Naive thymus-derived CD8-positive, alpha-beta T cell (primary cell): ENCODE data around the gene ERBB4. TPM values are rescaled to one million over a fixed set of nuclear protein-coding genes. Genes with fewer than 3 reads are reported as not detected.

Experiments used
- ATAC-seq, 2 donors: fragments of 150-1000 bp; cut with Tn5 transposase in 1 of 2; sonication (Bioruptor Pico), chemical (Tn5 transposase) in 1 of 2; 1 replicate in 1 of 2; 2 replicates in 1 of 2; pipeline ENCODE4 v1.10.0; 2021; ENCODE audit warnings: mild to moderate bottlenecking in 2 of 2, moderate library complexity in 2 of 2
- POLR2A ChIA-PET: fragments of 350-600 bp; sonication (Branson Sonifier 250); formaldehyde crosslinking; loops from one replicate; lab custom pipeline; 2021; ENCODE audit warnings: antibody characterized with exemption; lab: Charles Lee
- DNase-seq, 10 donors: peaks; one replicate each; pipeline versions ENCODE4 v3.0.0 to v3.0.0-alpha.2; 2020 to 2022
- H3K27ac Mint-ChIP-seq, 10 donors: one replicate each; pipeline ENCODE4 v1.8.0; 2020 to 2022; ENCODE audit warnings: mild to moderate bottlenecking in 10 of 10, mixed read lengths in 10 of 10, moderate library complexity in 4 of 10, inconsistent platforms in 1 of 10
- H3K27me3 Mint-ChIP-seq, 5 donors: one replicate each; pipeline ENCODE4 v1.8.0; 2021 to 2022; ENCODE audit warnings: mixed read lengths in 5 of 5
- H3K36me3 Mint-ChIP-seq, 3 donors: one replicate each; pipeline ENCODE4 v1.8.0; 2020 to 2022; ENCODE audit warnings: mixed read lengths in 3 of 3, mild to moderate bottlenecking in 2 of 3, inconsistent platforms in 1 of 3
- H3K4me1 Mint-ChIP-seq, 4 donors: one replicate each; pipeline ENCODE4 v1.8.0; 2021 to 2022; ENCODE audit warnings: mixed read lengths in 4 of 4
- H3K4me3 Mint-ChIP-seq, 10 donors: one replicate each; pipeline ENCODE4 v1.8.0; 2020 to 2022; ENCODE audit warnings: mild to moderate bottlenecking in 10 of 10, mixed read lengths in 10 of 10, moderate library complexity in 6 of 10, inconsistent platforms in 1 of 10
- H3K9me3 Mint-ChIP-seq, 9 donors: one replicate each; pipeline ENCODE4 v1.8.0; 2020 to 2022; ENCODE audit warnings: mixed read lengths in 9 of 9, mild to moderate bottlenecking in 3 of 9, inconsistent platforms in 1 of 9, moderate library complexity in 1 of 9
- polyA plus RNA-seq, 3 donors: library from polyadenylated mRNA; unstranded; fragments of 300-500 nt; fragmentation: Illumina TruSeq; gene quantifications; one replicate each; pipeline ENCODE4 v1.2.3, GENCODE V29; 2021
- total RNA-seq, 8 experiments: library from RNA in 2 of 8; stranded (reverse) in 2 of 8; gene quantifications; one replicate each; pipeline ENCODE4 v1.2.3 and lab custom pipeline; 2021 to 2026

Gene ERBB4
- total and polyA plus RNA-seq, 5 experiments from 2014 or later: not detected

DNA sequence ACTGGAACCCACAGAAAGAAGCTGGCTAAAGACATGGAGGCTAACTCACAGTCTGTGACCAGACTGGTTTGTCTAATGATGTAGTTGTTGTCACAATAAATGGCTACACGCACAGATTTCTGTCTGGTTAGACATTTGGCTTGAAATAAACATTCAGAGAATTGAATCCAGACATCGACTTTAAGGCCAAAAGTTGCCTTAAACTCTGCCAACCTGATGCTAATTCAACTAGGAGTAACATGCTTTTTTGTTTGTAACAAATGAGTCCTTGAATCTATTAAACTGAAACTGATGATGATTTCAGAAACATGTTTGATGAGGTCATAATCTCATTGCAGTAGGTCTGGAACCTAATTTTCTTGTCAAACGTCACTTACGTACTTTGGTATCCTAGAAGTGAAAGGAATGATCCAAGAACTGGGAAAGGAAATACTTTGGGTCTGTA, 123.8 kb downstream of the ERBB4 start:
- Mint-ChIP-seq H3K36me3 (no peaks in the 10 kb centered on the region), H3K27ac (no peak overlapping the region), H3K4me1 (no peaks in the 10 kb centered on the region), H3K4me3 (no peak overlapping the region), H3K9me3 (peaks cover 0 to 8% (median 0%) of the 10 kb centered on the region in 9 donors), H3K27me3 (no peaks in the 10 kb centered on the region)
- DNase-seq (no peak), ATAC-seq (no peak)
- POLR2A ChIA-PET: no interaction called here

DNA sequence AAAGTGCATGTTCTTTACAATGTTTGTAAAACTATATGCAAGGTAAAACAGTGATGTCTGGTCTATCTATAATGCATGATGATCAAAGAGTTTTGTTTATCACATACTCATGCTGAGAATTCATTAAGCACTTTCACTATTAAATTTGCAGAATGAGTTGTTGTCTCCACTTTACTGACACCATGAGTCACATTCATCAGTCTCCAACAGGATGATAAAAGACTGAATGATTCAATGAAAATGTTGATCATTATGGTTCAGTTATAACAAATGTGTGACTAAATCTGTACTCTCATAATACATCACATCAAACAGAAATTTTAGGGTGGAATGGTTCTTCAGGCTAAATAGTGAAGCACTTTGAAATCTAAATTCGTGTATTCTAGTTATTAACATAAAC, 129.0 kb downstream of the ERBB4 start:
- no peak overlapping the region for H3K4me3 Mint-ChIP-seq
- no peaks in the 10 kb centered on the region for H3K4me1 Mint-ChIP-seq
- H3K27me3 Mint-ChIP-seq: no peaks in the 10 kb centered on the region
- DNase-seq (no peak), ATAC-seq (no peak)
- no peak overlapping the region for H3K27ac Mint-ChIP-seq
- POLR2A ChIA-PET: no interaction called here
- no peaks in the 10 kb centered on the region for H3K36me3 Mint-ChIP-seq
- H3K9me3 Mint-ChIP-seq: peaks cover 0 to 11% (median 6%) of the 10 kb centered on the region in 9 donors

DNA sequence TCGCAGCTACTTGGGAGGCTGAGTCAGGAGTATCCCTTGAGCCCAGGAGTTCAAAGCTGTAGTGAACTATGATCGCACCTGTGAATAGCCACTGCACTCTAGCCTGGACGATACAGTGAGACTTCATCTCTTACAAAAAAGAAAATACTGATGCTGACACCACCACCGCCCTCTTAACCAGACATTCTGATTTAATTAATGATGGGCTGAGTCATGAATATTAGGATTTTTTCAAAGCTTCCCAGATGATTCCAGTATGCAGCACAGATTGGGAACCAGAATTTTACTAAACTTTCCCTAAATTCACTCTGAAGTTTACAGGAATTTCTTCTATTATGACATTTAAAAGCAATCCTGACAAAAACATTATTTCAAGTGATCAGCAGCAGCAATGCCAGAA, 130.1 kb downstream of the ERBB4 start:
- Mint-ChIP-seq H3K27ac (no peak overlapping the region), H3K4me1 (no peaks in the 10 kb centered on the region), H3K27me3 (no peaks in the 10 kb centered on the region), H3K9me3 (peaks cover 0 to 11% (median 6%) of the 10 kb centered on the region in 9 donors), H3K4me3 (no peak overlapping the region), H3K36me3 (no peaks in the 10 kb centered on the region)
- DNase-seq (no peak), ATAC-seq (no peak)
- POLR2A ChIA-PET: no interaction called here

DNA sequence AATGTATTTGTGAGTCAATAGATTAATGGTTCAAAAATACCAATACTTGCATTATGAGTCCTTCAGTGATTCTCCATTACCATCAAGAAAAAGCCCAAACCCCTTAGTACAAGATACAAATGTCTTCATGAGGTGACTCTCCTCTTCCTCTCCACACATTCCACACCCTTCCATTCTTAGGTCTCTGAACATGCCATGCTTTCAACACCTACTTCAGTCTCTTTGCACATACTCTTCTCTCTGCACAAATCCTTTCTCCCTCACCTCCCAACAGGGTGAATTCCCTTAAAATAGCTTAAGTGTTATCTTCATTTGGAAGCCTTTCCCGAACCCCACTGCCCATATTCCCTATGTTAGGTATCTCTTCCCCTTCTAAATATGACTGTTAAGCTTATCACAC, 131.9 kb downstream of the ERBB4 start:
- ATAC-seq (no peak), DNase-seq (no peak)
- POLR2A ChIA-PET: no interaction called here
- no peaks in the 10 kb centered on the region for H3K4me1 Mint-ChIP-seq
- peak overlapping the region in 1 of 10 donors; percentile 12 for H3K4me3 Mint-ChIP-seq
- H3K27ac Mint-ChIP-seq: no peak overlapping the region
- no peaks in the 10 kb centered on the region for H3K27me3 Mint-ChIP-seq
- H3K9me3 Mint-ChIP-seq: peaks cover 0 to 9% (median 6%) of the 10 kb centered on the region in 9 donors
- H3K36me3 Mint-ChIP-seq: no peaks in the 10 kb centered on the region

DNA sequence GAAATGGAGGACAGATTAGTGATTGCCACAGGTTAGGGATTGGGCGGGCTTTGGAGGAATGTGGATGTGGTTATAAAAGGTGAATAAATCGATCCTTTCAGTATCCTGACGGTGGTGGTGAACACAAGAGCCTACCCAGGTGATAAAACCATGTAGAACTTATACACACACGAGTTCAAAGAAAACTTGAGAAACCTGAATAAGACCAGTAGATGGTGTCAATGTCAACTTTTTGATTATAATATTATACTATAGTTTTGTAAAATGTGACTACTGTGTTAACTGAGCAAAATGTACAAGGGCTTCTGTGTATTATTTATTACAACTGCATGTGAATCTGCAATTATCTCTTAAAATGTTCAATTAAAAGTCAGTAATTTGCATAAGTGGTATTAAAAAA, 136.3 kb downstream of the ERBB4 start:
- DNase-seq: no peak
- POLR2A ChIA-PET: no interaction called here
- H3K27ac Mint-ChIP-seq: no peak overlapping the region
- no peak for ATAC-seq
- H3K36me3 Mint-ChIP-seq: no peaks in the 10 kb centered on the region
- peaks cover 0 to 9% (median 4%) of the 10 kb centered on the region in 9 donors for H3K9me3 Mint-ChIP-seq
- no peaks in the 10 kb centered on the region for H3K27me3 Mint-ChIP-seq
- H3K4me3 Mint-ChIP-seq: no peak overlapping the region
- no peaks in the 10 kb centered on the region for H3K4me1 Mint-ChIP-seq

DNA sequence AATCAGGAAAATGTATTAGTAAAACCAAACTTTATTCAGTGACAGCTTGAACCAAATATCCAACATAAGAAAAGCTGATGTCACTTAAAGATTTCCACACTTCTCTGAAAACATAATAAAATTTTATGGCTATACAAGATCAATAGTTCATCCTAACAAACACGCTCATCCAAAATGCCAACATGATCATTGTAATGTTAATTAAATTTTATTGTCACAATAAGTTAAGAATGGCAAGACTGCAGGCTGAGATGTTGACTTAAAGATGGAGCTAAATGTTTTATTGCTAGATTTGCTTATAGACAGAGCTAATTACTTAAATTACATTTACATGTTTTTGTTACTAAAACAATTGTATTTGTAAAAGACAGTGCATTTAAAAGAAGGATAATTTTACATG, 140.3 kb downstream of the ERBB4 start:
- Mint-ChIP-seq H3K27ac (no peak overlapping the region), H3K27me3 (no peaks in the 10 kb centered on the region), H3K4me1 (no peaks in the 10 kb centered on the region), H3K4me3 (no peak overlapping the region), H3K36me3 (no peaks in the 10 kb centered on the region), H3K9me3 (peaks cover 0 to 3% (median 0%) of the 10 kb centered on the region in 9 donors)
- DNase-seq: no peak
- POLR2A ChIA-PET: no interaction called here
- ATAC-seq: no peak

DNA sequence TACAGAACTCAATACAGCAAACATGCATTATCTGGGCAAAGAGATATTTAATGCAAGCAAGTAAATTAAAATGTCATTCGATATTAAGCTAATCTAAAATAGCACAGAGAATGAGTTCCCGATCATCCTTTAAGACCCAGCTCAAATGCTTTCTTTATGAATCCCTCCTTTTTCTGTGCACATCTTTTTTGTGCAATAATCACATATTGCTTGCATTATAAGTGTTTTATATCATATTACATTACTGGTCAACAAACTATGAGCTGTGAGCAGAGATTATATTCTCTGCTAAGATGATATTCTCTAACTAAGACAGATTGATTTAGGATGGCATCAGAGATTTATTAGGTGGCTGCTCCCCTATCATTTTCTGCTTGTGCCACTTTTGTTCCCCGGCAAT, 146.1 kb downstream of the ERBB4 start:
- POLR2A ChIA-PET: no interaction called here
- DNase-seq (no peak), ATAC-seq (no peak)
- no peaks in the 10 kb centered on the region for H3K36me3 Mint-ChIP-seq
- H3K4me1 Mint-ChIP-seq: no peaks in the 10 kb centered on the region
- H3K27ac Mint-ChIP-seq: no peak overlapping the region
- H3K27me3 Mint-ChIP-seq: no peaks in the 10 kb centered on the region
- peaks cover 0 to 6% (median 0%) of the 10 kb centered on the region in 9 donors for H3K9me3 Mint-ChIP-seq
- no peak overlapping the region for H3K4me3 Mint-ChIP-seq

DNA sequence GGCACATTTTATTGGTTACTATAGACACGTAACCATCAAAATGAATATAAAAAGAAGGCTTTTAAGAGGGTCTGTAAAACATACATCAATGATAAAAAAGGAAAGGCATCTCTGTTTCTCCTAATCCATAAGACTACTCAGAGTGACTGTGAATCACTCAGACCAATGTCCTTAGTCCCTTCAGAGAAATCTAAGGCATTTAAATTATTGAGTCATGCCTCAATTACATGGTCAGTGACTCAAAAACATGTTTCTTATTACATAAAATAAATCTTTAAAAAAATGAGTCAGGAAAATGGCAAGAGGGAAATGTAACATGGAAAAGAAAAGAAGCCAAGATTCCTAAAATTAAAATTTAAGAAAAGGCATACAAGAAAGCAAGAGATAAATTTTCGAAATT, 146.6 kb downstream of the ERBB4 start:
- no peaks in the 10 kb centered on the region for H3K4me1 Mint-ChIP-seq
- H3K27me3 Mint-ChIP-seq: no peaks in the 10 kb centered on the region
- ATAC-seq (no peak), DNase-seq (no peak)
- H3K36me3 Mint-ChIP-seq: no peaks in the 10 kb centered on the region
- no peak overlapping the region for H3K27ac Mint-ChIP-seq
- no peak overlapping the region for H3K4me3 Mint-ChIP-seq
- POLR2A ChIA-PET: no interaction called here
- peaks cover 0 to 6% (median 0%) of the 10 kb centered on the region in 9 donors for H3K9me3 Mint-ChIP-seq

DNA sequence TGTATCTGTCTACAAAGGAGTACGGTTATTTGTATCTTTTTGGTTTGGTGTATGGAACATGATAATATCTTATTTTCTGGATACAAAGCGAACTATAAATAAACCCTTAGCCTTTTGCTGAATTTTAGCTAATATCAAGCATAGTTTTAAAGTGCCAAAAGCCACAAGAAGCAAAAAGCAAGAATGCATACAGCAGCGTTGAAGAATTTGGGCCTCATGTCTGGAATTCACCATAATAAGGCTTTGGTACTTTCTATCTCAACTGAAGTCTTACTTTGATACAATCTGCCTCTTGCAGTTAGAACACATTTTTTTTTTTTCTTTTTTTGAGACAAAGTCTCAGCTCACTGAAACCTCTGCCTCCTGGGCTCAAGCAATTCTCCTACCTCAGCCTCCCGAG, 151.5 kb downstream of the ERBB4 start:
- Mint-ChIP-seq H3K27me3 (no peaks in the 10 kb centered on the region), H3K4me1 (no peaks in the 10 kb centered on the region), H3K27ac (no peak overlapping the region), H3K36me3 (no peaks in the 10 kb centered on the region), H3K9me3 (peaks cover 0 to 10% (median 0%) of the 10 kb centered on the region in 9 donors), H3K4me3 (no peak overlapping the region)
- ATAC-seq: no peak
- no peak for DNase-seq
- POLR2A ChIA-PET: interaction anchor here (0.7 kb wide), 1 partner anchor 39 kb away, joined by 4 read pairs; no protein-coding TSS in a partner anchor

DNA sequence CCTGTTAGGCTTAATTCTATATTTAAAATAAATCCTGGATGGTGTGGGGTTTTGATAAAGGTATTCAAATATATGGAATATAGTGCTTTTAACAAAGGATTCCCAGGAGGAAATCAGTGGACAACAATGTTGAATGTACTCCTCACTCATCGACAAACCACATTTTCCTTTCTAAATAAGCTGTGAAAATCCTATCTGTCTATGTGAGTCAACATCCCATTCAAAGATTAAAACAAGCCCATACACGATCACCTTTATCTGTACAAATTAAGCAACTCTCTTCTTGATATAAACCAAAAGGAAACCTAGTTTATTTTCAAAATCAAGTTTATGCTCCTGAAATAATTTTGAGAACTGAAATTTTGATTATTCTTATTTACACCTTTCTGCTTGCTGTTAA, 153.4 kb downstream of the ERBB4 start:
- DNase-seq (no peak), ATAC-seq (no peak)
- POLR2A ChIA-PET: no interaction called here
- Mint-ChIP-seq H3K27ac (no peak overlapping the region), H3K27me3 (no peaks in the 10 kb centered on the region), H3K36me3 (no peaks in the 10 kb centered on the region), H3K4me3 (no peak overlapping the region), H3K9me3 (peaks cover 0 to 10% (median 0%) of the 10 kb centered on the region in 9 donors), H3K4me1 (no peaks in the 10 kb centered on the region)

DNA sequence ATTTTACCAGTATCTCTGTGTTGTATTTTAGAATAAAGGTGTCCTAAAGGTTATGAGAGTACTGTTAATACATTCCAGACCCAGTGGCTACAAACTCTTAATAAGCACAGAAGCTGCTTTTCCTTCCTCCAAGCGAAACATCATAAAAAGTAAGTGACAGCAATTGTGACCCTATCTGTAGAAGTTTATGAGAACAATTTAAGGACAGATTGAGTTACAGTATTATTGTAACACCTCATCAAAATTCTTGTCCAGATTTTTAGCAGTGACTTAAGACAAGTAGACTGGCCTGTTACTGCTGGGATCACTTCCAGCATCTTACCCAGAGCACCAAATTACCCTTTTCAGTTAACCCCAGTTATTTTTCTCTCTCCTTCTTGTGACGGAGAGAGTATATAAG, 154.6 kb downstream of the ERBB4 start:
- ATAC-seq: no peak
- Mint-ChIP-seq H3K27ac (no peak overlapping the region), H3K36me3 (no peaks in the 10 kb centered on the region), H3K27me3 (no peaks in the 10 kb centered on the region), H3K4me1 (no peaks in the 10 kb centered on the region), H3K9me3 (peaks cover 0 to 10% (median 0%) of the 10 kb centered on the region in 9 donors), H3K4me3 (no peak overlapping the region)
- POLR2A ChIA-PET: no interaction called here
- DNase-seq: no peak

DNA sequence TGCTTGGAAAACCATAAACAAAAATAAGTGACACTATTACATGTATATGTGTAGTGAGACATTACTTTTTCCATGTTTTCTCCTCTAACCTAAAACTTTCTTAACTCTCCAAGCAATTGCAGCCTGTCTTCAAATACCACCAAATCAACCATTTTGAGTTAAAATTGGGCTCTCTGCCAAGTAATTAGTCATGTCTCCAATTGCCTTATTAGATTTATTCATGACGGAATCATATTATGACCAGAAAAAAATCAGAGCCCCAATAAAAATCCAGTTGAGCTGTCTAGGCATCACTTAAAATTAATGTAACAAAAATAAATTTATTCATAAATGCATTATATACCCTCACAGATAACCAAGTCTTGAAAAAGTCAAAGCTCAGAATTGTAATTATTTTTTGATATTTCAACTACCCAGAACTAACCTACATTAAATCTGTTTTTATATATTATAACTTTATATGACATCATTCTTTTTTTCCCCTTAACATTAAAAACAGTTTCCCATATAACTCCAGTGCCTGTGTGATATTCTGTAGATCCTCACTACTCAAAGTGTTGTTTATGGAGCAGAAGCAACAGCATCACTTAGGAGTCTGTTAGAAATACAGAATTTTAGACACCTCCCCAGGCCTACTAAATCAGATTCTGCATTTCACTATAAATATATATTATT, 157.0 kb downstream of the ERBB4 start:
- DNase-seq: no peak
- ATAC-seq: no peak
- Mint-ChIP-seq H3K9me3 (peaks cover 0 to 5% (median 0%) of the 10 kb centered on the region in 9 donors), H3K36me3 (no peaks in the 10 kb centered on the region), H3K4me3 (no peak overlapping the region), H3K4me1 (no peaks in the 10 kb centered on the region), H3K27me3 (no peaks in the 10 kb centered on the region), H3K27ac (no peak overlapping the region)
- POLR2A ChIA-PET: no interaction called here

DNA sequence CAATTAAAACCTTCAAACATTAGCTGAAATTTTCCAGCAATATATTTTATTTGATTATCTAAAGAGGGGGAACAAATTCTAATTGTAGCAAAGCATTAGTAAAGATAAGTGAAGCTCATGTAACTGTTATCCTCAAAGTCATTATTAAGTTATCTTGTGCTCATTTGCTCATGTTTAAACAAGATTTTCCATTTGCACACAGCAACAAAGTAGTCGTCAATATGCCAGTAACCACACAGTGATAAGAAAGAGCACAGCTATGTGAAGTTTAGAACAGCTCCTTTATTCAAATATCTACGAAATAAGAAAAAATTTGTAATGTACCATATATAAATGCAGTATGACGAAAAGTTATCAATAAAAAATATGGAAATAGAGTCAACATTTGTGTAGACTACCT, 159.5 kb downstream of the ERBB4 start:
- no peaks in the 10 kb centered on the region for H3K27me3 Mint-ChIP-seq
- peaks cover 0 to 15% (median 0%) of the 10 kb centered on the region in 9 donors for H3K9me3 Mint-ChIP-seq
- POLR2A ChIA-PET: no interaction called here
- no peak for DNase-seq
- H3K4me1 Mint-ChIP-seq: no peaks in the 10 kb centered on the region
- no peak overlapping the region for H3K27ac Mint-ChIP-seq
- H3K4me3 Mint-ChIP-seq: no peak overlapping the region
- no peak for ATAC-seq
- H3K36me3 Mint-ChIP-seq: no peaks in the 10 kb centered on the region

DNA sequence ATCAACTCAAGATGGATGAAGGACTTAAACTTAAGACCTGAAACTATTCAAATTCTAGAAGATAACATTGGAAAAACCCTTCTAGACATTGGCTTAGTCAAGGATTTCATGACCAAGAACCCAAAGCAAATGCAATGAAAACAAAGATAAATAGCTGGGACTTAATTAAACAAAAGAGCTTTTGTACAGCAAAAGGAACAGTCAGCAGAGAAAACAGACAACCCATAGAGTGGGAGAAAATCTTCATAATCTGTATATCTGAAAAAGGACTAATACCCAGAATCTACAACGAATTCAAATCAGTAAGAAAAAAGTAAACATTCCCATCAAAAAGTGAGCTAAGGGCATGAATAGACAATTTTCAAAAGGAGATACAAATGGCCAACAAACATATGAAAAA, 171.2 kb downstream of the ERBB4 start:
- Mint-ChIP-seq H3K27ac (no peak overlapping the region), H3K4me1 (no peaks in the 10 kb centered on the region), H3K4me3 (no peak overlapping the region), H3K36me3 (no peaks in the 10 kb centered on the region), H3K27me3 (no peaks in the 10 kb centered on the region), H3K9me3 (peaks cover 0 to 13% (median 4%) of the 10 kb centered on the region in 9 donors)
- DNase-seq: no peak
- POLR2A ChIA-PET: no interaction called here
- ATAC-seq: no peak
